Liver (tissue), 9 donors: ENCODE data around the gene MYOT. TPM values are rescaled to one million over a fixed set of nuclear protein-coding genes. Genes with fewer than 3 reads are reported as not detected.

Source experiments
- DNase-seq: peaks from one replicate; pipeline ENCODE4 v3.0.0-alpha.2; 2017; ENCODE audit warnings: low spot score
- H3K27ac ChIP-seq, 2 donors: one replicate each; pipeline ENCODE4 v1.7.0; 2013; ENCODE audit warnings: inconsistent platforms in 2 of 2, low read length in 2 of 2, control low read depth in 1 of 2, low read depth in 1 of 2, mild to moderate bottlenecking in 1 of 2
- H3K27me3 ChIP-seq, 4 donors: one replicate each; pipeline versions ENCODE4 v1.6.1 to v1.7.0; 2013; ENCODE audit warnings: low read length in 3 of 4, inconsistent platforms in 1 of 4, mild to moderate bottlenecking in 1 of 4, moderate library complexity in 1 of 4; ENCODE audit not compliant: control insufficient read depth in 4 of 4, insufficient read depth in 4 of 4
- H3K36me3 ChIP-seq, 4 donors: one replicate each; pipeline versions ENCODE4 v1.6.1 to v1.7.0; 2013; ENCODE audit warnings: low read length in 3 of 4, mild to moderate bottlenecking in 3 of 4, low read depth in 1 of 4, moderate library complexity in 1 of 4; ENCODE audit not compliant: control insufficient read depth in 4 of 4, insufficient read depth in 3 of 4
- H3K4me1 ChIP-seq, 4 donors: one replicate each; pipeline versions ENCODE4 v1.6.1 to v1.7.0; 2013; ENCODE audit warnings: low read length in 3 of 4, mild to moderate bottlenecking in 3 of 4, moderate library complexity in 1 of 4; ENCODE audit not compliant: control insufficient read depth in 4 of 4, insufficient read depth in 4 of 4
- H3K4me3 ChIP-seq, 3 donors: one replicate each; pipeline versions ENCODE4 v1.6.1 to v1.7.0; 2013; ENCODE audit warnings: low read length in 3 of 3, control low read depth in 1 of 3, low read depth in 1 of 3, mild to moderate bottlenecking in 1 of 3
- H3K9ac ChIP-seq, 2 donors: one replicate each; pipeline ENCODE4 v1.7.0; 2013; ENCODE audit warnings: low read length in 2 of 2, mild to moderate bottlenecking in 2 of 2, moderate library complexity in 2 of 2, control low read depth in 1 of 2, low read depth in 1 of 2
- H3K9me3 ChIP-seq, 4 donors: one replicate each; pipeline versions ENCODE4 v1.6.1 to v1.7.0; 2013; ENCODE audit warnings: low read length in 3 of 4; ENCODE audit not compliant: control insufficient read depth in 4 of 4
- ATF3 ChIP-seq: IDR thresholded peaks from 2 replicates; pipeline ENCODE4 v1.6.1; 2016; ENCODE audit warnings: antibody characterized with exemption
- EGR1 ChIP-seq, 2 donors: IDR thresholded peaks; 2 replicates each; pipeline ENCODE4 v1.6.1; 2016 to 2018; ENCODE audit warnings: antibody characterized with exemption in 2 of 2, low read depth in 2 of 2
- FOXA2 ChIP-seq: IDR thresholded peaks from 2 replicates; pipeline ENCODE4 v1.6.1; 2016; ENCODE audit warnings: antibody characterized with exemption
- GABPA ChIP-seq, 2 donors: IDR thresholded peaks in 1 of 2; conservative IDR thresholded peaks in 1 of 2; 2 replicates each; pipeline ENCODE4 v1.6.1; 2016; ENCODE audit warnings: antibody characterized with exemption in 2 of 2, mild to moderate bottlenecking in 1 of 2, moderate library complexity in 1 of 2
- HNF4A ChIP-seq, 2 donors: conservative IDR thresholded peaks; 2 replicates each; pipeline ENCODE4 v1.6.1; 2016; ENCODE audit warnings: antibody characterized with exemption in 2 of 2, mild to moderate bottlenecking in 2 of 2
- JUND ChIP-seq, 2 donors: IDR thresholded peaks; 2 replicates each; pipeline ENCODE4 v1.6.1; 2016; ENCODE audit warnings: antibody characterized with exemption in 2 of 2
- NR2F2 ChIP-seq: IDR thresholded peaks from 2 replicates; pipeline ENCODE4 v1.6.1; 2016; ENCODE audit warnings: antibody characterized with exemption
- RAD21 ChIP-seq, 2 donors: IDR thresholded peaks; 2 replicates each; pipeline ENCODE4 v1.6.1; 2016; ENCODE audit warnings: antibody characterized with exemption in 2 of 2, mild to moderate bottlenecking in 2 of 2
- REST ChIP-seq: IDR thresholded peaks from 2 replicates; pipeline ENCODE4 v1.6.1; 2016; ENCODE audit warnings: antibody characterized with exemption, mild to moderate bottlenecking
- RXRA ChIP-seq, 2 donors: IDR thresholded peaks; 2 replicates each; pipeline ENCODE4 v1.6.1; 2017 to 2018; ENCODE audit warnings: antibody characterized with exemption in 2 of 2, mild to moderate bottlenecking in 1 of 2
- SP1 ChIP-seq: IDR thresholded peaks from 2 replicates; pipeline ENCODE4 v1.6.1; 2018; ENCODE audit warnings: antibody characterized with exemption, mild to moderate bottlenecking
- TAF1 ChIP-seq: conservative IDR thresholded peaks from 2 replicates; pipeline ENCODE4 v1.6.1; 2016; ENCODE audit warnings: antibody characterized with exemption, mild to moderate bottlenecking
- ZBTB33 ChIP-seq: IDR thresholded peaks from 2 replicates; pipeline ENCODE4 v1.6.1; 2016; ENCODE audit warnings: antibody characterized with exemption
- WGBS: extraction: QIAGEN DNeasy Blood & Tissue Kit; methylation state at CpG from one replicate; pipeline ENCODE4 v1.1.7; 2013; 5-methylcytosine and 5-hydroxymethylcytosine counted together
- polyA plus RNA-seq, 2 donors: library from polyadenylated mRNA; stranded (reverse) in 1 of 2; unstranded in 1 of 2; fragments of 200-250 nt in 1 of 2; fragments of >200 nt in 1 of 2; fragmentation: Nextera tagmentation in 1 of 2; extraction: Ambion mirVana in 1 of 2; gene quantifications; one replicate each; pipeline versions ENCODE4 v1.2.1 to v1.2.3, GENCODE V29; 2013 to 2015
- total RNA-seq, 2 donors: library from RNA; depleted of rRNA; stranded (reverse); fragments of >200 nt; gene quantifications; one replicate each; pipeline ENCODE4 v1.2.3, GENCODE V29; 2014
- TF ChIP-seq, protein P1 (sequence below): fragments of 150-350 bp; IDR thresholded peaks from 2 replicates; pipeline ENCODE4 v1.5.1; 2017; ENCODE audit warnings: improper control_type of control experiment, low read depth, low read length; ENCODE audit not compliant: missing input control
- donor health status: healthy.
- donor health status: healthy.
- donor health status: healthy.
- donor health status: healthy.
- donor health status: healthy.

MYOT gene
- total and polyA plus RNA-seq, 4 donors, result 0.05 to 1.3 (median 0.34) TPM

DNA sequence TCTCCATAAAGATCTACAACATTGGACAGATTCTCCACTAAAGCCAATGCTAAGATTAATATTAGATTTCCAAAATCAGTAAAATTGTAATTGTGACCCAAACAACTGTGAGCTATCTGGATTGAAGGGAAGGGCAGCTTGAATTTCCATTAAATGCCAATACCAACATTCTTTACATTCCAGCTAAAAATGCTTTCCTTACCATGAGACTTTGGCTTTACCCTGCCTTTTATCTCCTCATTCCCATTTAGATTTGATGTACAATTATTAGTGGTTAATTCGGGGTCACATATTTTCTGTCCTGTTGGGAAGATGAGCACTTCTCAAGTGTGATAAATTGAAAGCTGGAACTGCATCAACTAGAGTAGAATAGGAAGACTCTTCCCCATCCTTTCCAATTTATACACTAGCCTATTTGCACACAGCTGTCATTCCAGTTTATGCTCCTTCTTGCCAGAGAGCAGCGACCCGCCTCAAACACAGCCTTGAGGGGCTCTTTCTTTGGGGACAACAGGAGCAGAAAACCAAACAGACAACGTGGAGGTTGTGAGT lies 33.1 kb upstream of the MYOT start:
- Histone ChIP-seq H3K27me3 (no peaks in the 10 kb centered on the region), H3K27ac (no peak overlapping the region), H3K9me3 (no peaks in the 10 kb centered on the region), H3K36me3 (no peaks in the 10 kb centered on the region), H3K4me3 (no peak overlapping the region), H3K4me1 (no peaks in the 10 kb centered on the region), H3K9ac (no peak overlapping the region)
- no peak for DNase-seq
- TF ChIP-seq, protein P1, sequence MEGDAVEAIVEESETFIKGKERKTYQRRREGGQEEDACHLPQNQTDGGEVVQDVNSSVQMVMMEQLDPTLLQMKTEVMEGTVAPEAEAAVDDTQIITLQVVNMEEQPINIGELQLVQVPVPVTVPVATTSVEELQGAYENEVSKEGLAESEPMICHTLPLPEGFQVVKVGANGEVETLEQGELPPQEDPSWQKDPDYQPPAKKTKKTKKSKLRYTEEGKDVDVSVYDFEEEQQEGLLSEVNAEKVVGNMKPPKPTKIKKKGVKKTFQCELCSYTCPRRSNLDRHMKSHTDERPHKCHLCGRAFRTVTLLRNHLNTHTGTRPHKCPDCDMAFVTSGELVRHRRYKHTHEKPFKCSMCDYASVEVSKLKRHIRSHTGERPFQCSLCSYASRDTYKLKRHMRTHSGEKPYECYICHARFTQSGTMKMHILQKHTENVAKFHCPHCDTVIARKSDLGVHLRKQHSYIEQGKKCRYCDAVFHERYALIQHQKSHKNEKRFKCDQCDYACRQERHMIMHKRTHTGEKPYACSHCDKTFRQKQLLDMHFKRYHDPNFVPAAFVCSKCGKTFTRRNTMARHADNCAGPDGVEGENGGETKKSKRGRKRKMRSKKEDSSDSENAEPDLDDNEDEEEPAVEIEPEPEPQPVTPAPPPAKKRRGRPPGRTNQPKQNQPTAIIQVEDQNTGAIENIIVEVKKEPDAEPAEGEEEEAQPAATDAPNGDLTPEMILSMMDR, result no peak
- no peak for TF ChIP-seq FOXA2
- no peak for TF ChIP-seq HNF4A (conservative IDR thresholded peaks at IDR 0.05)
- no peak for TF ChIP-seq GABPA (IDR thresholded peaks at IDR 0.05 in 1 of 2, conservative IDR thresholded peaks at IDR 0.05 in 1 of 2)
- WGBS, result 72% methylated on average over 4 of the region's 4 CpGs

- H3K9ac ChIP-seq, result no peak overlapping the region
- TF ChIP-seq EGR1 (IDR thresholded peaks at IDR 0.05; ENCODE audit: low read depth in 2 of 2) (no peak), REST (no peak), ZBTB33 (no peak), HNF4A (conservative IDR thresholded peaks at IDR 0.05) (no peak), FOXA2 (no peak), SP1 (no peak), RAD21 (IDR thresholded peaks at IDR 0.05) (no peak), ATF3 (no peak), JUND (IDR thresholded peaks at IDR 0.05) (no peak), NR2F2 (no peak), TAF1 (no peak), RXRA (IDR thresholded peaks at IDR 0.05) (no peak)
- TF ChIP-seq, protein P1, result no peak
- no peak overlapping the region for H3K4me3 ChIP-seq
- WGBS, result 90% methylated on average over 1 of the region's 1 CpG
- H3K4me1 ChIP-seq, result no peaks in the 10 kb centered on the region
- H3K9me3 ChIP-seq, result no peaks in the 10 kb centered on the region
- no peaks in the 10 kb centered on the region for H3K36me3 ChIP-seq
- H3K27me3 ChIP-seq, result no peaks in the 10 kb centered on the region
- no peak for DNase-seq
- no peak overlapping the region for H3K27ac ChIP-seq
Observed at GRCh38 chr5:137836298-137836697, 31.4 kb upstream of the MYOT start.
